HCT116 (cell line): Measurements from ENCODE around the gene CSPG4.

ENCODE experiments used
- CEBPB ChIP-seq: IDR thresholded peaks from 2 replicates; pipeline ENCODE4 v1.6.1; 2012; ENCODE audit warnings: low read depth
- EZH2 ChIP-seq: fragments of 200-600 bp; sonication (generic); IDR thresholded peaks from 2 replicates; pipeline ENCODE4 v1.6.1; 2017; ENCODE audit warnings: antibody characterized with exemption, mixed run types
- EZH2phosphoT487 ChIP-seq: fragments of 200-600 bp; IDR thresholded peaks from 2 replicates; pipeline ENCODE4 v1.6.1; 2018; ENCODE audit warnings: antibody characterized with exemption, borderline replicate concordance
- FOSL1 ChIP-seq: IDR thresholded peaks from 2 replicates; pipeline ENCODE4 v1.6.1; 2012; ENCODE audit warnings: low read depth
- JUND ChIP-seq: IDR thresholded peaks from 2 replicates; pipeline ENCODE4 v1.6.1; 2012
- MAX ChIP-seq: IDR thresholded peaks from 2 replicates; pipeline ENCODE4 v1.6.1; 2012
- POLR2A ChIP-seq: IDR thresholded peaks from 2 replicates; pipeline ENCODE4 v1.7.0; 2011; ENCODE audit warnings: borderline replicate concordance; ENCODE audit not compliant: insufficient read depth, insufficient read length; ENCODE audit errors: extremely low read depth
- POLR2AphosphoS5 ChIP-seq: IDR thresholded peaks from 2 replicates; pipeline ENCODE4 v1.6.1; 2011; ENCODE audit warnings: mild to moderate bottlenecking, low read depth, low read length, moderate library complexity
- REST ChIP-seq: IDR thresholded peaks from 2 replicates; pipeline ENCODE4 v1.6.1; 2012; ENCODE audit warnings: low read depth
- SP1 ChIP-seq: IDR thresholded peaks from 2 replicates; pipeline ENCODE4 v1.6.1; 2012; ENCODE audit warnings: low read depth
- SRF ChIP-seq: IDR thresholded peaks from 2 replicates; pipeline ENCODE4 v1.6.1; 2012; ENCODE audit warnings: low read depth
- ZBTB33 ChIP-seq: IDR thresholded peaks from 2 replicates; pipeline ENCODE4 v1.6.1; 2011; ENCODE audit warnings: mild to moderate bottlenecking, low read length, moderate library complexity; ENCODE audit not compliant: insufficient replicate concordance; ENCODE audit errors: extremely low read depth
- TF ChIP-seq, protein P1 (sequence below), 3 experiments: fragments of 200-600 bp in 1 of 3; sonication (generic) in 1 of 3; IDR thresholded peaks in 2 of 3; conservative IDR thresholded peaks in 1 of 3; 2 replicates each; pipeline ENCODE4 v1.5.1; 2012 to 2017; ENCODE audit warnings: low read depth in 2 of 3, low read length in 2 of 3, antibody characterized with exemption in 1 of 3, borderline replicate concordance in 1 of 3, control low read depth in 1 of 3, mild to moderate bottlenecking in 1 of 3, mixed read lengths in 1 of 3, mixed run types in 1 of 3, moderate library complexity in 1 of 3; ENCODE audit not compliant: insufficient read depth in 1 of 3

GRCh38 chr15:75696311-75696720 lies 16.3 kb downstream of the CSPG4 start:
- TF ChIP-seq, protein P1, sequence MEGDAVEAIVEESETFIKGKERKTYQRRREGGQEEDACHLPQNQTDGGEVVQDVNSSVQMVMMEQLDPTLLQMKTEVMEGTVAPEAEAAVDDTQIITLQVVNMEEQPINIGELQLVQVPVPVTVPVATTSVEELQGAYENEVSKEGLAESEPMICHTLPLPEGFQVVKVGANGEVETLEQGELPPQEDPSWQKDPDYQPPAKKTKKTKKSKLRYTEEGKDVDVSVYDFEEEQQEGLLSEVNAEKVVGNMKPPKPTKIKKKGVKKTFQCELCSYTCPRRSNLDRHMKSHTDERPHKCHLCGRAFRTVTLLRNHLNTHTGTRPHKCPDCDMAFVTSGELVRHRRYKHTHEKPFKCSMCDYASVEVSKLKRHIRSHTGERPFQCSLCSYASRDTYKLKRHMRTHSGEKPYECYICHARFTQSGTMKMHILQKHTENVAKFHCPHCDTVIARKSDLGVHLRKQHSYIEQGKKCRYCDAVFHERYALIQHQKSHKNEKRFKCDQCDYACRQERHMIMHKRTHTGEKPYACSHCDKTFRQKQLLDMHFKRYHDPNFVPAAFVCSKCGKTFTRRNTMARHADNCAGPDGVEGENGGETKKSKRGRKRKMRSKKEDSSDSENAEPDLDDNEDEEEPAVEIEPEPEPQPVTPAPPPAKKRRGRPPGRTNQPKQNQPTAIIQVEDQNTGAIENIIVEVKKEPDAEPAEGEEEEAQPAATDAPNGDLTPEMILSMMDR (IDR thresholded peaks at IDR 0.05 in 2 of 3, conservative IDR thresholded peaks at IDR 0.05 in 1 of 3; ENCODE audit: borderline replicate concordance in 1 of 3, insufficient read depth in 1 of 3, low read depth in 2 of 3, low read length in 2 of 3): no peak
- TF ChIP-seq POLR2A: no peak
- no peak for TF ChIP-seq MAX
- no peak for TF ChIP-seq FOSL1
- no peak for TF ChIP-seq SP1
- TF ChIP-seq REST: no peak
- no peak for TF ChIP-seq JUND
- TF ChIP-seq CEBPB: no peak
- no peak for TF ChIP-seq EZH2phosphoT487
- no peak for TF ChIP-seq SRF
- no peak for TF ChIP-seq EZH2
- no peak for TF ChIP-seq POLR2AphosphoS5
- no peak for TF ChIP-seq ZBTB33
